Mucosa of rectum (tissue), 2 donors: Measurements from ENCODE around the gene NOXA1.

Source experiments
- H3K27ac ChIP-seq, 2 donors: one replicate each; pipeline ENCODE4 v1.7.0; 2013; ENCODE audit warnings: inconsistent platforms in 2 of 2, low read depth in 2 of 2, low read length in 2 of 2
- H3K27me3 ChIP-seq, 2 donors: one replicate each; pipeline ENCODE4 v1.7.0; 2013; ENCODE audit warnings: low read length in 2 of 2; ENCODE audit not compliant: control insufficient read depth in 2 of 2, insufficient read depth in 2 of 2
- H3K36me3 ChIP-seq, 2 donors: one replicate each; pipeline ENCODE4 v1.7.0; 2013; ENCODE audit warnings: low read length in 2 of 2; ENCODE audit not compliant: control insufficient read depth in 2 of 2, insufficient read depth in 2 of 2
- H3K4me1 ChIP-seq, 2 donors: one replicate each; pipeline ENCODE4 v1.7.0; 2013; ENCODE audit warnings: low read length in 2 of 2, mild to moderate bottlenecking in 1 of 2; ENCODE audit not compliant: control insufficient read depth in 2 of 2, insufficient read depth in 2 of 2
- H3K4me3 ChIP-seq, 2 donors: one replicate each; pipeline ENCODE4 v1.7.0; 2013; ENCODE audit warnings: low read length in 2 of 2
- H3K9ac ChIP-seq, 2 donors: one replicate each; pipeline ENCODE4 v1.7.0; 2013; ENCODE audit warnings: low read length in 2 of 2, low read depth in 1 of 2, mild to moderate bottlenecking in 1 of 2
- H3K9me3 ChIP-seq, 2 donors: one replicate each; pipeline ENCODE4 v1.7.0; 2013; ENCODE audit warnings: low read length in 2 of 2; ENCODE audit not compliant: control insufficient read depth in 2 of 2
- donor health status: healthy.
- donor health status: Normal muscosa, but diverticular disease.

NOXA1 gene

GRCh38 chr9:137428311-137428630 lies 5.1 kb downstream of the NOXA1 start:
- Histone ChIP-seq H3K4me1 (peaks cover 0 to 7% of the 10 kb centered on the region in 2 donors), H3K27me3 (no peaks in the 10 kb centered on the region), H3K27ac (no peak overlapping the region), H3K9me3 (no peaks in the 10 kb centered on the region), H3K36me3 (peaks cover 0 to 3% of the 10 kb centered on the region in 2 donors), H3K9ac (no peak overlapping the region), H3K4me3 (no peak overlapping the region)

- H3K9me3 ChIP-seq = no peaks in the 10 kb centered on the region
- peaks cover 0 to 3% of the 10 kb centered on the region in 2 donors for H3K36me3 ChIP-seq
- H3K4me1 ChIP-seq = peaks cover 0 to 7% of the 10 kb centered on the region in 2 donors
- H3K27me3 ChIP-seq = no peaks in the 10 kb centered on the region
- no peak overlapping the region for H3K4me3 ChIP-seq
- H3K27ac ChIP-seq = no peak overlapping the region
- no peak overlapping the region for H3K9ac ChIP-seq
Observed at GRCh38 chr9:137428841-137429545, 5.8 kb downstream of the NOXA1 start.

DNA sequence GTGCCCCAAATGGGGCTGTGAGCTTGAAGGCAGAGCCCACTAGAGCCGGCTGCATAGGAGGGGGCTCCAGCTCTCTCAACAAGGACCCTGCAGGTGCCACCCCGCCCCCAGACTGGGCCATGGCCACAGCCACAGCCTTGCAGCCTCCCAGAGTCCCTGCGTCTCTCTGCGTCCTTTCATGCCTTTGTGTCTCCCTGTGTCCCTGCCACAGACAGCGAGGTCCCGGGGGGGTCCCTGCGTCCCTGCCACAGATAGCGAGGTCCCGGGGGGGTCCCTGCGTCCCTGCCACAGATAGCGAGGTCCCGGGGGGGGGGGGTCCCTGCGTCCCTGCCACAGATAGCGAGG lies 6.3 kb downstream of the NOXA1 start:
- H3K27me3 ChIP-seq = no peaks in the 10 kb centered on the region
- peaks cover 0 to 5% of the 10 kb centered on the region in 2 donors for H3K4me1 ChIP-seq
- H3K4me3 ChIP-seq = no peak overlapping the region
- H3K27ac ChIP-seq = no peak overlapping the region
- H3K36me3 ChIP-seq = peaks cover 0 to 3% of the 10 kb centered on the region in 2 donors
- H3K9ac ChIP-seq = no peak overlapping the region
- H3K9me3 ChIP-seq = no peaks in the 10 kb centered on the region

DNA sequence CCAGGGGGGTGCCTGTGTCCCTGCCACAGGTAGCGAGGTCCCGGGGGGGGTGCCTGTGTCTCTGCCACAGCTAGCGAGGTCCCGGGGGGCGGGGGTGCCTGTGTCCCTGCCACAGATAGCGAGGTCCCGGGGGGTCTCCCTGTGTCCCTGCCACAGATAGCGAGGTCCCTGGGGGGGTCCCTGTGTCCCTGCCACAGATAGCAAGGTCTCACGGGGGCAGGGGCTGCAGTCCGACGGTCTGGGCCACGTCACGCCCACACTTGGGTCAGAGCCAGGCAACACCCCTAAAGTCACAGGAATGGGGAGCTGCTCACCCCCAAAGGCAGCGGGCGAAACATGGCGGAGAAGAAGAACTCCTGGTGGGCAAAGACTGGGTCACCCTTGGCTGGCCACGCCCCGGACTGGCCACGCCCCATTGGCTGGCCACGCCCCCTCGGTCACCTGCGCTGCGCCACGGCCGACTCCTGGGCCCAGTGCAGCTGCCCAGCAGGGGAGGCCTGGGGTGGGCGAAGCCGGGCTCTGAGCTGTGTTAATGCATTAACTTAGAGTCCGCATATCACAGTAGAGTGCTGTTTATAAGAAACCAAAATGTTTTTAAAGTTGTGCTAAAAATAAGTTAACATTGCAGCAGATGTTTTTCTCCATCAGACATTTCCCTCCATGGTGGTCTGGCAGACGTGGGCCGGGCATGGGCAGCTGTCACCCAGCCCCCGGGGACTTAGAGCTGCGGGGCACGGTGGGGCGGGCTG lies 7.0 kb downstream of the NOXA1 start:
- Histone ChIP-seq H3K27me3 (no peaks in the 10 kb centered on the region), H3K4me1 (peaks cover 0 to 5% of the 10 kb centered on the region in 2 donors), H3K9me3 (no peaks in the 10 kb centered on the region), H3K27ac (no peak overlapping the region), H3K36me3 (peaks cover 0 to 3% of the 10 kb centered on the region in 2 donors), H3K4me3 (no peak overlapping the region), H3K9ac (no peak overlapping the region)

GRCh38 chr9:137430723-137431415 lies 7.7 kb downstream of the NOXA1 start:
- no peaks in the 10 kb centered on the region for H3K9me3 ChIP-seq
- no peak overlapping the region for H3K27ac ChIP-seq
- H3K27me3 ChIP-seq = no peaks in the 10 kb centered on the region
- H3K9ac ChIP-seq = no peak overlapping the region
- H3K4me3 ChIP-seq = no peak overlapping the region
- H3K4me1 ChIP-seq = peaks cover 3 to 11% of the 10 kb centered on the region in 2 donors
- H3K36me3 ChIP-seq = peaks cover 0 to 3% of the 10 kb centered on the region in 2 donors

GRCh38 chr9:137431416-137431931 lies 8.3 kb downstream of the NOXA1 start:
- H3K9me3 ChIP-seq = no peaks in the 10 kb centered on the region

DNA sequence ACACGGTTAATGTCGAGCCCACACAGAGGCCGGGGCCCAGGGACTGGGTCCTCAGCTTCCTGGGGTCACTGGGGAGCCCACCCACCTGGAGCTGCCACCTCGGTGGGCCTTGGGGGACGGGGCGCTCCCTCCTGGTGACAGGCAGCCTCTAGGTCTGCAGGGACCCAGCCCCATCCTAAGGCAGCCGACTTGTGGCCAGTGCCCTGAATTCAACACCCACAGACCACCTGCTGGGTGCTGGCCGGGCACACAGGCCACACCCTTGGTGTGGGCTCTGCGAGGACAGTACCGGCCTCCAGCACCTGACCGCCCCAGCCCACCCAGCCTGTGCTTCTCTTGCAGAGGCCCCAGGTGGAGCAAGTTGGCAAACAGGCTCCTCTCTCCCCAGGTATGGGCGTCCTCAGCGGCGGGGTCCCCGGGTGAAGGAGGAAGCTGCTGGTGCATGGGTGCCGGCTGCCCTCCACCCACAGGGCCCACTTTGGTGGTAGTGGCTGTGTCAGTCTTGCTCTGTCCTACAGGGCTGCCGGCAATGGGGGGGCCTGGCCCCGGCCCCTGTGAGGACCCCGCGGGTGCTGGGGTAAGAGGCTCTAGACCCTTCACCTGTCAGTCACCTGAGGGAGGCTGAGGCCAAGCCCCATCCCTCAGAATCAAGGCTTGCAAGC lies 9.6 kb downstream of the NOXA1 start:
- H3K4me3 ChIP-seq = no peak overlapping the region
- H3K4me1 ChIP-seq = peaks cover 21 to 30% of the 10 kb centered on the region in 2 donors
- H3K9me3 ChIP-seq = no peaks in the 10 kb centered on the region
- H3K9ac ChIP-seq = no peak overlapping the region
- no peaks in the 10 kb centered on the region for H3K36me3 ChIP-seq
- H3K27ac ChIP-seq = no peak overlapping the region
- H3K27me3 ChIP-seq = no peaks in the 10 kb centered on the region

More at GRCh38 chr9:137431416-137431931, 8.3 kb downstream of the NOXA1 start:
- H3K36me3 ChIP-seq = peaks cover 0 to 3% of the 10 kb centered on the region in 2 donors
- H3K27me3 ChIP-seq = no peaks in the 10 kb centered on the region
- no peak overlapping the region for H3K27ac ChIP-seq
- no peak overlapping the region for H3K9ac ChIP-seq
- H3K4me3 ChIP-seq = no peak overlapping the region
- peaks cover 8 to 17% of the 10 kb centered on the region in 2 donors for H3K4me1 ChIP-seq

DNA sequence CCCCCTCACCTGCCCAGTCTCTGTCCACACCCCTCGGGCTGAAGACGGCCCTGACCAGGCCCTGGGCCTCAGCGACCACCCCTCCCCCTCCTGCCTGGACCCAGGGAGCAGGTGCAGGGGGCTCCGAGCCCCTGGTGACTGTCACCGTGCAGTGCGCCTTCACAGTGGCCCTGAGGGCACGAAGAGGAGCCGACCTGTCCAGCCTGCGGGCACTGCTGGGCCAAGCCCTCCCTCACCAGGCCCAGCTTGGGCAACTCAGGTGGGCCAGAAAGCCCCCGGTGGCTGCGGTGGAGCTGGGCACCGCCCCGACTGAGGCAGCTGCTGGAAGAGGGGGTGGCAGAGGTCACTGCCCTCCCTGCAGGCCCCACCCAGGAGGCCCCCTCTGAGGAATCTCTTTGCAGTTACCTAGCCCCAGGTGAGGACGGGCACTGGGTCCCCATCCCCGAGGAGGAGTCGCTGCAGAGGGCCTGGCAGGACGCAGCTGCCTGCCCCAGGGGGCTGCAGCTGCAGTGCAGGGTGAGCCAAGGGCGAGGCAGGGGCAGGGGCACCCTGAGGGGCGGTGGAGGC lies 10.2 kb downstream of the NOXA1 start:
- Histone ChIP-seq H3K36me3 (no peaks in the 10 kb centered on the region), H3K9ac (no peak overlapping the region), H3K27me3 (no peaks in the 10 kb centered on the region), H3K4me3 (no peak overlapping the region), H3K4me1 (peaks cover 24 to 36% of the 10 kb centered on the region in 2 donors), H3K27ac (no peak overlapping the region), H3K9me3 (no peaks in the 10 kb centered on the region)

GRCh38 chr9:137433916-137434431 lies 10.8 kb downstream of the NOXA1 start:
- Histone ChIP-seq H3K9me3 (no peaks in the 10 kb centered on the region), H3K4me1 (peaks cover 24 to 36% of the 10 kb centered on the region in 2 donors), H3K27me3 (no peaks in the 10 kb centered on the region)

More at GRCh38 chr9:137433916-137434431, 10.8 kb downstream of the NOXA1 start:
- Histone ChIP-seq H3K27ac (no peak overlapping the region), H3K9ac (no peak overlapping the region), H3K4me3 (no peak overlapping the region), H3K36me3 (no peaks in the 10 kb centered on the region)
